22Rv1 (cell line): ENCODE results near the gene NCOA1.

ENCODE experiments used
- CTCF ChIP-seq: fragments of 450-650 bp; IDR thresholded peaks from 2 replicates; pipeline ENCODE4 v1.5.1; 2017; ENCODE audit warnings: mild to moderate bottlenecking
- ZFX ChIP-seq: fragments of 450-650 bp; IDR thresholded peaks from 2 replicates; pipeline ENCODE4 v1.6.1; 2017; ENCODE audit warnings: antibody characterized with exemption, borderline replicate concordance

GRCh38 chr2:24597181-24597870, 106.3 kb downstream of the NCOA1 start:
- TF ChIP-seq CTCF (no peak), ZFX (no peak)
